Measurements from ENCODE around the gene SACS.

Gene SACS

GRCh38 chr13:23433171-23434153, at the start of gene SACS:
Gene SACS, minus strand, starts transcription at chr13:23433702. Its CDS starts 22,463 bp downstream, at chr13:23411239.
- no peak for DNase-seq (ENCODE audit: low spot score)

GRCh38 chr13:23480324-23480723, 46.8 kb upstream of the SACS start:
- no peak for DNase-seq (ENCODE audit: low spot score)

GRCh38 chr13:23477101-23477500, 43.6 kb upstream of the SACS start:
- DNase-seq (ENCODE audit: low spot score), result no peak

- DNase-seq (ENCODE audit: low spot score), result no peak
These were observed 39.7 kb upstream of the SACS start for GRCh38 chr13:23473221-23473620.

GRCh38 chr13:23472189-23472588, 38.7 kb upstream of the SACS start:
- DNase-seq (ENCODE audit: low spot score), result no peak

GRCh38 chr13:23470790-23471614, 37.5 kb upstream of the SACS start:
- no peak for DNase-seq (ENCODE audit: low spot score)

- no peak for DNase-seq (ENCODE audit: low spot score)
These were observed 36.5 kb upstream of the SACS start for GRCh38 chr13:23469951-23470421.

GRCh38 chr13:23468811-23469210, 35.3 kb upstream of the SACS start:
- no peak for DNase-seq (ENCODE audit: low spot score)

GRCh38 chr13:23467932-23468278, 34.4 kb upstream of the SACS start:
- no peak for DNase-seq (ENCODE audit: low spot score)

GRCh38 chr13:23467048-23467931, 33.8 kb upstream of the SACS start:
- no peak for DNase-seq (ENCODE audit: low spot score)

GRCh38 chr13:23466144-23467002, 32.9 kb upstream of the SACS start:
- no peak for DNase-seq (ENCODE audit: low spot score)

GRCh38 chr13:23463661-23464060, 30.2 kb upstream of the SACS start:
- no peak for DNase-seq (ENCODE audit: low spot score)

GRCh38 chr13:23462815-23463559, 29.5 kb upstream of the SACS start:
- DNase-seq (ENCODE audit: low spot score), result no peak

GRCh38 chr13:23461544-23461943, 28.0 kb upstream of the SACS start:
- DNase-seq (ENCODE audit: low spot score), result no peak

GRCh38 chr13:23460921-23461320, 27.4 kb upstream of the SACS start:
- no peak for DNase-seq (ENCODE audit: low spot score)

- no peak for DNase-seq (ENCODE audit: low spot score)
These were observed 26.8 kb upstream of the SACS start for GRCh38 chr13:23460309-23460708.

- no peak for DNase-seq (ENCODE audit: low spot score)
These were observed 25.5 kb upstream of the SACS start for GRCh38 chr13:23458989-23459388.

GRCh38 chr13:23456437-23457210, 23.1 kb upstream of the SACS start:
- DNase-seq (ENCODE audit: low spot score), result no peak
